Stimulated activated naive CD4-positive, alpha-beta T cell treated with Interleukin-2 at 50 U/mL for 16 hours (primary cell): ENCODE data around the gene CCNE1.
A peak's percentile ranks its signal among the peaks of the same experiment; 100 is the strongest.

Experiments
- DNase-seq: peaks from one replicate; lab custom pipeline; 2025; lab: John Stamatoyannopoulos, UW

The CCNE1 gene

DNA sequence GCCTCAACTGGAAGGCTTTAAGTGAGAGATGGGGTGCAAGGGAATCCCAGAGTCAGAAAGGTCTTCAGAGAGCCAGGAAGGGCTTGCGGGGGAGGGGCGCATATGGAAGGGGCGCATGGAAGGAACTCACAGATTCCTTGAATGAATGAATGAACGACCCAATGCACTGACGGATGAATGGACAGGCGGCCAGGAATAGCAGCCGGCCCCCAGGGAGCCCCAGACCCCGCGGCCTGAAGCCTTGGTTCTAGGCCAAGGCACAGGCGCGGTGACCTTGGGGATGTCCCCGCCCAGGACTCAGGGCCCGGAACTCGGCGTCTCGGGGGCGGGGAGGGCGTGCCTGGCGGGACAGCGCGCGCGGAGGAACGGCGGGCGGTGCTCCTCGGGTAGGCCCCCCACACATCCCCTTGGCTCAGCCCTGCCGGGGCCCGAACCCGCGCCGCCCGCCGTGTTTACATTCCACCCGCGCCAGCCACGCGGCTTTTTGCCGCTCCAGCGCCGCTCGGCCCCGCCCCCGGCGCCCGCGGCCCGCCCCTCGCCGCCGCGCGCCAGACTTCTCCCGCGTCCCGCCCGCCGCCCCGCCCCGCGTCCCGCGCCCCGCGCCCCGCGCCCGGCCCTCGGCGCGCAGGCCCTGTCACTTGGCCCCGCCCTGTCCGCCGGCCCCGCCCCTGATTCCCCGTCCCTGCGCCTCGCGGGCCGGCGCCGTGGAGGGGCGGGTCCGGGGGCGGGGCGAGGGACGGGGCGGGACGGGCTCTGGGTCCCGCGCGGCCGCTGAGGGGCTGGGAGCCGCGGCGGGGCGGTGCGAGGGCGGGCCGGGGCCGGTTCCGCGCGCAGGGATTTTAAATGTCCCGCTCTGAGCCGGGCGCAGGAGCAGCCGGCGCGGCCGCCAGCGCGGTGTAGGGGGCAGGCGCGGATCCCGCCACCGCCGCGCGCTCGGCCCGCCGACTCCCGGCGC is at the start of gene CCNE1:
TSS of gene CCNE1 (plus strand) at position 867 of the 955 bp plus-strand sequence. CDS start 565 bp downstream, outside the sequence.
- peak; percentile 94 for DNase-seq

DNA sequence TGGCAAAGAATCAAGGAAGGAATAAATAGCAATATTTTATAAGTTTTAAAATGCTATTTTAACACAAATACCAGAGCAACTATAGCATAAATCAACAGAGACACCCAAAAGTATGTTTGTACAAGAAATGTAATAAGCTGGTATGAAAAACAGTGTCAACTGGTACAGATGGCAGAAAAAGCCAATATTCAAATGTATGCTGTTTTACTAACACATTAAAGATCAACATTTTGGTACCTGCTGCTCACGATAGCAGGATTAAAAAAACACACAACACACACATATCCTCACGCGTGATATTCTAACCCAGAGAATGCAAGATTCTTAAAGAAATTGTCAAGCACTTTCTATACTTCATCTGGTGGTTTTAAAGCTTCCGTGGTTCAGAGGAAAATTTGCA is 48.6 kb upstream of the CCNE1 start:
- DNase-seq = no peak

GRCh38 chr19:29764361-29764760 is 47.4 kb upstream of the CCNE1 start:
- no peak for DNase-seq

DNA sequence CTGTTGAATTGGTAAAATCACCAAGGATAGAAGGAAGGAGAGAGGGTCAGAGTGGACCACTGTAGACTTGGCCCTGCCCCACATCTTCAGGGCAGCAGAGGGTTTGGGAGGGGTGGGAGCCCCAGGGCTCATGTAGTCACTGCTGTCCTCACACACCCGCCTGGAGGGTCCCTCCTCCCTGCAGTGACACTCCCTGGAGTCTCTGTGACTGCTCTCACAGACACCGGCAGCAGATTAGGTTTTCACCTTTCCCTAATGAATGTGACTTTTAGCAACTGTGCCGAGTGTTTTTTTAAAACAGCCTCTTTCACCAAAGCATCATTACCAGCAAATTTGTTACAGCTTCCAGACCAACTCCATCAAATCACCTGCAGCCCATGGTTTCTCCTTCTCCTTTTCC is 45.7 kb upstream of the CCNE1 start:
- DNase-seq = no peak

GRCh38 chr19:29767039-29767735 is 44.6 kb upstream of the CCNE1 start:
- DNase-seq = no peak

- no peak for DNase-seq
Measured at GRCh38 chr19:29768166-29768565, 43.6 kb upstream of the CCNE1 start.

GRCh38 chr19:29769997-29770396 is 41.8 kb upstream of the CCNE1 start:
- DNase-seq = no peak

DNA sequence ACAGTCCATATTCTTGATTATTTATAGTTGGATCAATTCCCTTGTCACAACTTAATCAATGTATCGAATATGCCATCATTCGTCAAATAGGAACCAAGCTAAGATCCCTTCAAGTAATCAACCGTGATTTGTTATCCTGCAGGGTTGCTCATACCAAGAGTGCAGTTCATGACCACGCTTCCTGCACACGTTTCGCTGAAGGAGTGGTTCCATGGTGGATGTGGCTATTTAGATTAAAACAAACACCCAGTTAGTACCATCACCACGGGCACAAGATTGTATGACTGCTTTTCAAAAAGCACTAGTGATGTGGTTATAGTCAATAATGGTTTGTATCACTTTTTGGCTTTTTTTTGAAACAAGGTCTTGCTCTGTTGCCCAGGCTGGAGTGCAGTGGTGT is 41.1 kb upstream of the CCNE1 start:
- no peak for DNase-seq

DNA sequence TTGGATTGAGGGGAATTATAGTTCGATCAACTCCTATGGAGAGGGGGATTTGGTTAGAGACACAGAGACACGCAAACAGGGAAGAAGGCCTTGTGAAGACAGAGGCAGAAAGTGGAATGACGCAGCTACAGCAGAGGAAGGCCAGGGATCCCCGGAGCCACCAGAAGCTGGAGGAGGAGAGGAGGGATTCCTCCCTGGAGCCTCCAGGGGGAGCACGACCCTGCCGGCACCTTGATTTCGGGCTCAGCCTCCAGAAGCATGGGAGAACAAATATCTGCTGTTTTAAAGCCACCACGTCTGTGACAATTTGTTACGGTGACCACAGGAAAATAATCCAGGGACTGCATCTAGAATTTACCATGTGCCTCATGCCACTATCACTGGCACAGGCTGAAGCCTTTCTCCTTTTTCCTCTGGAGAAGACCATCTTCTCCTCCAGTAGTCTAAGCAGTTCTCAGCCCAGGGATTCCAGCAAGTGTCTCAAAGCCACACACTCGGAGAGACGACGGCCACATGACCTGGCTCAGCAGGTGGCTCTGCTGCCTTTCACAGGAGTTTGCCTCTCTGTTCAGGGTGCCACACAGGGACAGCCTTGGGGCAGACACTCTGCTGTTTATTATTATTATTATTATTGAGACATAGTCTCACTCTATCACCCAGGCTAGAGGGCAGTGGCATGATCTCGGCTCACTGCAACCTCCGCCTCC is 39.9 kb upstream of the CCNE1 start:
- DNase-seq = peak; percentile 9

DNA sequence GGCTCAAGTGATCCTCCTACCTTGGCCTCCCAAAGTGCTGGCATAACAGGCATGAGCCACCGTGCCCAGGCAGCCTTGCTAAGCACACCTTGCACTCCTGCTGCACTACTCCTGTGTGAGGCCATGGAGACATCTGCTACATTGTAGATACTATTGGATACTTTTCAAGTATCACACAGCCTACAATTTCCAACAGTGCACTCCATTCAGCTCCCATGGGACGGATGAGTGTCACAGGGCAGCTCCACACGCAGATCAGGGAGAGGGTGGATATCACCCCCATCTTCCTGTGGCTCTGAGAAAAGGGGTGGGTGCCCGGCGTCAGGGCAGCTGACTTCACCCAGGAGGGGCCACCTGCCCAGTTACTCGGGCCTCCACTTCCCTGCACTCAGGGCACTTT is 39.1 kb upstream of the CCNE1 start:
- DNase-seq = no peak

DNA sequence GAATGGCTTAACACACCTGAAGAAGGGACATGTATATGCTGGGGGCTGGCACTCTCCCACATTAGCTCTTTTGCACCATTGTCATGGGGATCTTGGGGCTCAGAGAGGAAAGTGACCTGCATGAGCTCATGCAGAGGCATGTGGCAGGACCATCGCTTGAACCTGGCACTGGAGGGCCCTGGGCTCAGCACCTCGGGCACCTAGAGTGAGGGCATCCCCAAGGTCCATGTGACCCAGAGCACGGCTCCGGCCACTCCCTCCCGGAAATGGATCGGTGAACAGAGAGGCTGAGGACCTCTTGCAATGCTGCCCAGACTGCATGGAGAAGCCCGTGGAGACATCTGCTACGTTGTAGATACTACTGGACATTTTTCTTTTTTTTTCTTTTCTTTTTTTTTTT is 38.6 kb upstream of the CCNE1 start:
- no peak for DNase-seq

GRCh38 chr19:29774126-29774525 is 37.7 kb upstream of the CCNE1 start:
- DNase-seq = no peak

- DNase-seq = no peak
Measured at GRCh38 chr19:29777781-29778309, 33.9 kb upstream of the CCNE1 start.

GRCh38 chr19:29779921-29780320 is 31.9 kb upstream of the CCNE1 start:
- DNase-seq = no peak

- DNase-seq = no peak
Measured at GRCh38 chr19:29781386-29782259, 30.2 kb upstream of the CCNE1 start.

GRCh38 chr19:29782260-29782580 is 29.6 kb upstream of the CCNE1 start:
- no peak for DNase-seq

- no peak for DNase-seq
Measured at GRCh38 chr19:29783627-29784190, 28.1 kb upstream of the CCNE1 start.

DNA sequence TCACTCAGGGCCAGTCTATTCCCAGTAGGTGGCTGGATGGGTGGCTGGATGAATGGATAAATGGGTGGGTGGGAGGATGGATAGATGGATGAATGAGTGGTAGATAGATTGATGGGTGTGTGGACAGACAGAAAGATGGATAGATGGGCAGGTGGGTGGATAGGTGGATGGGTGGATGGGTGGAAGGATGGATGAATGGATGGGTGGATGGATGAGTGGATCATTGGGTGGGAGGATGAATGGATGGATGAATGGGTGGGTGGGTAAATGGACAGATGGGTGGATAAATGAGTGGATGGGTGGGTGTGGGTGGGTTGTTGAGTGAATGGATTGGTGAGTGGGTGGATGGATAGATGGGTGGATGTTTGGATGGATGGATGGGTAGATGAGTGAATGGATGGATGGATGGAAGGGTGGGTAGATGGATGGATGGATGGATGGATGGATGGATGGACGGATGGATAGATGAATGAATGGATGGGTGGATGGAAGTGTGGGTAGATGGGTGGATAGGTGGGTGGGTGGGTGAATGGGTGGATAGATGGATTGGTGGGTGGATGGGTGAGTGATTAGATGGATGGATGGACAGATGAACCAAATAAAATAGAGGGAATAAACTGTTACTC is 27.1 kb upstream of the CCNE1 start:
- DNase-seq = no peak

GRCh38 chr19:29785360-29785759 is 26.4 kb upstream of the CCNE1 start:
- no peak for DNase-seq

GRCh38 chr19:29785955-29786589 is 25.7 kb upstream of the CCNE1 start:
- DNase-seq = no peak
